ENCODE results near the gene SIVA1. TPM values are rescaled to one million over a fixed set of nuclear protein-coding genes. Genes with fewer than 3 reads are reported as not detected.

Gene SIVA1
- total RNA-seq, 2 donors from 2014 or later = 111 to 130 TPM

DNA sequence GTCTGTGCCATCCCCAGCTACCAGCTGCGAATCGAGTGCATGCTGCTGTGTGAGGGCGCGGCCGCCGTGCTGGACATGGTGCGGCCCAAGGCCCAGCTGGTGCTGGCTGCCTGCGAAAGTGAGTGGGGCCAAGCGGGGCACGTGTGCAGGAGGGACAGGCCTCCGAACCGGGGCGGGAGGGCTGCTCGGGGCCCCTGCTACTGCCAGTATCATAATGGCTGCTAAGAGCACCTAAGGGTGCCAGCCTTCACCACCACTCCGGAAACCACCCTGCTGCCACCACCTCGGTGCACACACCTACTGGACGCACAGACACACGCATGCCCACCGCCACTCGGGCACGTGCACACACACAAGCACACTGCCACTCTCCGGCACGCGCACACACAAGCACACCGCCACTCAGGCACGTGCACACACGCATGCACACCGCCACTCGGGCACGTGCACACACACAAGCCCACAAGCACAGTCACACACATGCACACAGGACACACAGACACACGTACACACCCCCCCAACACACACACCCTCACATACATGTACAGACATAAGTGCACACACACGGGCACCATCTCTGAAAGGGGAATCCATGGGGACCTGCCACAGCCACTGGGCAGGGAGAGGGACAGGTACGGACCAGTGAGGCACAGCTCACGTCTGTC lies 42.7 kb upstream of the SIVA1 start:
- Histone ChIP-seq H3K36me3 (replicated peaks in 1 of 2; ENCODE audit: insufficient read depth in 1 of 2, low read depth in 2 of 2) (peaks cover 0 to 4% of the 10 kb centered on the region in 2 donors), H3K4me3 (no peak overlapping the region), H3K27me3 (no peaks in the 10 kb centered on the region), H3K9me3 (no peaks in the 10 kb centered on the region), H3K27ac (no peak overlapping the region), H3K4me1 (no peaks in the 10 kb centered on the region)
- no peak for TF ChIP-seq POLR2A (IDR thresholded peaks at IDR 0.05)
- TF ChIP-seq, protein P1, sequence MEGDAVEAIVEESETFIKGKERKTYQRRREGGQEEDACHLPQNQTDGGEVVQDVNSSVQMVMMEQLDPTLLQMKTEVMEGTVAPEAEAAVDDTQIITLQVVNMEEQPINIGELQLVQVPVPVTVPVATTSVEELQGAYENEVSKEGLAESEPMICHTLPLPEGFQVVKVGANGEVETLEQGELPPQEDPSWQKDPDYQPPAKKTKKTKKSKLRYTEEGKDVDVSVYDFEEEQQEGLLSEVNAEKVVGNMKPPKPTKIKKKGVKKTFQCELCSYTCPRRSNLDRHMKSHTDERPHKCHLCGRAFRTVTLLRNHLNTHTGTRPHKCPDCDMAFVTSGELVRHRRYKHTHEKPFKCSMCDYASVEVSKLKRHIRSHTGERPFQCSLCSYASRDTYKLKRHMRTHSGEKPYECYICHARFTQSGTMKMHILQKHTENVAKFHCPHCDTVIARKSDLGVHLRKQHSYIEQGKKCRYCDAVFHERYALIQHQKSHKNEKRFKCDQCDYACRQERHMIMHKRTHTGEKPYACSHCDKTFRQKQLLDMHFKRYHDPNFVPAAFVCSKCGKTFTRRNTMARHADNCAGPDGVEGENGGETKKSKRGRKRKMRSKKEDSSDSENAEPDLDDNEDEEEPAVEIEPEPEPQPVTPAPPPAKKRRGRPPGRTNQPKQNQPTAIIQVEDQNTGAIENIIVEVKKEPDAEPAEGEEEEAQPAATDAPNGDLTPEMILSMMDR (IDR thresholded peaks at IDR 0.05) = no peak
- ATAC-seq = no peak
- 90 to 95% methylated on average over 12 to 27 of the region's 34 CpGs for WGBS, 2 donors
- intact Hi-C loops (cut with DNase I) = loop anchor here (5.0 kb wide), 1 partner anchor 63 kb away; no protein-coding TSS in a partner anchor
- no peak for DNase-seq

DNA sequence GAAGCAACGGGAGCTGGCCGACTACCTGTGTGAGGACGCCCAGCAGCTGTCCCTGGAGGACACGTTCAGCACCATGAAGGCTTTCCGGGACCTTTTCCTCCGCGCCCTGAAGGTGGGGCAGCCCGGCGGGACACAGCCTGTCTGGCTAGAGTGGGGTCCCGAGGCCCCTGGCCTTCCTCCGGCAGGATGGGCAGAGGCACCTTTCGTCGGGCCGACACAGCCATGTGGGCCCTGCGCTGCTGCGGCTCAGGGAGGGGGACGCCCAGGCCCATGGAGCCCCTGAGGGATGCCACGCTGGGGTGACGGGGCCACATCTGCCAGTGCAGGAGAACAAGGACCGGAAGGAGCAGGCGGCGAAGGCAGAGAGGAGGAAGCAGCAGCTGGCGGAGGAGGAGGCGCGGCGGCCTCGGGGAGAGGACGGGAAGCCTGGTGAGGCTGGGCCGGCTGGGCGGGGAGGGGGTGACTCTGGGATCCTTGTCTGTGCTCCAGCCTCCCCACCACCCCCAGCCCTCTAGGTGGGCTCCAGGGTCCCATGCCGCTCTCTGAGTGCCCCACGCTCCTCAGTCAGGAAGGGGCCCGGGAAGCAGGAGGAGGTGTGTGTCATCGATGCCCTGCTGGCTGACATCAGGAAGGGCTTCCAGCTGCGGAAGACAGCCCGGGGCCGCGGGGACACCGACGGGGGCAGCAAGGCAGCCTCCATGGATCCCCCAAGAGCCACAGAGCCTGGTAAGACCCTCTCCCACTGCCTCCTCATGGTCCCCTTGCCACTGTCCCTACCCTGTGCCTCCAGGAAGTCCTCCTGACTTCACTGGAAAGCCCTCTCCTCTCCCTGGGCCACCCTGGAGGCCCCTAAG lies 39.8 kb upstream of the SIVA1 start:
- Histone ChIP-seq H3K4me3 (no peak overlapping the region), H3K36me3 (replicated peaks in 1 of 2; ENCODE audit: insufficient read depth in 1 of 2, low read depth in 2 of 2) (peaks cover 0 to 4% of the 10 kb centered on the region in 2 donors), H3K9me3 (no peaks in the 10 kb centered on the region), H3K4me1 (no peaks in the 10 kb centered on the region), H3K27ac (no peak overlapping the region), H3K27me3 (no peaks in the 10 kb centered on the region)
- intact Hi-C loops (cut with DNase I) = loop anchor here (5.0 kb wide), 1 partner anchor 66 kb away; no protein-coding TSS in a partner anchor
- no peak for ATAC-seq
- no peak for DNase-seq
- no peak for TF ChIP-seq POLR2A (IDR thresholded peaks at IDR 0.05)
- WGBS, 2 donors = 85 to 89% methylated on average over 21 to 39 of the region's 40 CpGs

DNA sequence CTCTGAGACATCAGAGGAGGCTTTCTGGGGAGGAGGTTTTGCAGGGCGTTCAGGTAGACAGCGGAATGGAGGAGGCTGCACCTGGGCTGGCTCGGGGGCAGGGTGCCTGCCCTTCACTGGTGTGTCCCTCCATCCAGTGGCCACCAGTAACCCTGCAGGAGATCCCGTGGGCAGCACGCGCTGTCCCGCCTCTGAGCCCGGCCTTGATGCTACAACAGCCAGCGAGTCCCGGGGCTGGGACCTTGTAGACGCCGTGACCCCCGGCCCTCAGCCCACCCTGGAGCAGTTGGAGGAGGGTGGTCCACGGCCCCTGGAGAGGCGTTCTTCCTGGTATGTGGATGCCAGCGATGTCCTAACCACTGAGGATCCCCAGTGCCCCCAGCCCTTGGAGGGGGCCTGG lies 38.9 kb upstream of the SIVA1 start:
- H3K9me3 ChIP-seq = no peaks in the 10 kb centered on the region
- intact Hi-C loops (cut with DNase I) = loop anchor here (5.0 kb wide), 1 partner anchor 67 kb away; no protein-coding TSS in a partner anchor
- no peaks in the 10 kb centered on the region for H3K27me3 ChIP-seq
- DNase-seq (no peak), ATAC-seq (no peak)
- H3K27ac ChIP-seq = no peak overlapping the region
- H3K4me3 ChIP-seq = no peak overlapping the region
- TF ChIP-seq, protein P1 (IDR thresholded peaks at IDR 0.05) = no peak
- TF ChIP-seq POLR2A (IDR thresholded peaks at IDR 0.05) = no peak
- 89% methylated on average over 10 of the region's 16 CpGs; no CpG with 5 or more reads in 1 of the 2 donors for WGBS, 2 donors
- peaks cover 0 to 4% of the 10 kb centered on the region in 2 donors for H3K36me3 ChIP-seq (replicated peaks in 1 of 2; ENCODE audit: insufficient read depth in 1 of 2, low read depth in 2 of 2)
- H3K4me1 ChIP-seq = no peaks in the 10 kb centered on the region

DNA sequence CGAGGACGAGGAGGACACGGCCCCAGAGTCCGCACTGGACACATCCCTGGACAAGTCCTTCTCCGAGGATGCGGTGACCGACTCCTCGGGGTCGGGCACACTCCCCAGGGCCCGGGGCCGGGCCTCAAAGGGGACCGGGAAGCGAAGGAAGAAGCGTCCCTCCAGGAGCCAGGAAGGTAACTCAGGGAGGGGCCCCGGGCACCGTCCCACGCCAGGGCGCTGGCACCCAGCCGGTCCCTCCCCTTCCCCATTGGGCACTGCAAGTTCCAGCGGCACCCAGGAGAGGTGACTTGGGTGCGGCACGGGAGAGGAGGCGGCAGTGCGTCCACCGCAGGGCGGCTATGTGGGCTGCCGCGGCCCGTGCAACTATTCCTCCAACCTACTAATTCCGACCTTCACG lies 38.3 kb upstream of the SIVA1 start:
- H3K36me3 ChIP-seq (replicated peaks in 1 of 2; ENCODE audit: insufficient read depth in 1 of 2, low read depth in 2 of 2) = peaks cover 0 to 4% of the 10 kb centered on the region in 2 donors
- intact Hi-C loops (cut with DNase I) = loop anchor here (5.0 kb wide), 1 partner anchor 67 kb away; no protein-coding TSS in a partner anchor

More for the DNA sequence above, 38.3 kb upstream of the SIVA1 start:
- TF ChIP-seq, protein P1 (IDR thresholded peaks at IDR 0.05) = no peak
- TF ChIP-seq POLR2A (IDR thresholded peaks at IDR 0.05) = no peak
- Histone ChIP-seq H3K27ac (no peak overlapping the region), H3K4me3 (no peak overlapping the region), H3K9me3 (no peaks in the 10 kb centered on the region), H3K4me1 (no peaks in the 10 kb centered on the region), H3K27me3 (no peaks in the 10 kb centered on the region)
- ATAC-seq (no peak), DNase-seq (no peak)
- WGBS, 2 donors = 93 to 100% methylated on average over 1 to 25 of the region's 31 CpGs
